Fibroblast of lung (primary cell): ENCODE results near the gene KIAA1217. TPM values are rescaled to one million over a fixed set of nuclear protein-coding genes. Genes with fewer than 3 reads are reported as not detected.

Source experiments
- DNase-seq, 2 donors: peaks; one replicate each; pipeline versions ENCODE4 v3.0.0 to v3.0.0-alpha.2; 2010; ENCODE audit warnings: low read depth in 2 of 2
- H2AFZ ChIP-seq: 2 replicates; pipeline ENCODE4 v1.5.1; 2012; ENCODE audit warnings: low read length, control low read depth, inconsistent platforms
- H3K27ac ChIP-seq: 2 replicates; pipeline ENCODE4 v1.5.1; 2011; ENCODE audit warnings: low read length, control low read depth; ENCODE audit not compliant: insufficient read depth
- H3K27me3 ChIP-seq: 2 replicates; pipeline ENCODE4 v1.5.1; 2011; ENCODE audit warnings: mild to moderate bottlenecking, low read length; ENCODE audit not compliant: control insufficient read depth, insufficient read depth
- H3K36me3 ChIP-seq: 2 replicates; pipeline ENCODE4 v1.5.1; 2011; ENCODE audit warnings: low read length; ENCODE audit not compliant: control insufficient read depth, insufficient read depth
- H3K4me1 ChIP-seq: 2 replicates; pipeline ENCODE4 v1.5.1; 2011; ENCODE audit warnings: low read length; ENCODE audit not compliant: control insufficient read depth, insufficient read depth; ENCODE audit errors: extremely low read depth
- H3K4me2 ChIP-seq: 2 replicates; pipeline ENCODE4 v1.5.1; 2011; ENCODE audit warnings: low read length, control low read depth; ENCODE audit not compliant: insufficient read depth; ENCODE audit errors: extremely low read depth
- H3K4me3 ChIP-seq, 4 experiments: fragments of 200-600 bp in 1 of 4; sonication (generic) in 1 of 4; replicated peaks in 1 of 4; 2 replicates each; pipeline ENCODE4 v1.5.1; 2011 to 2016; ENCODE audit warnings: low read length in 4 of 4, low read depth in 3 of 4, mild to moderate bottlenecking in 3 of 4, control low read depth in 2 of 4, inconsistent platforms in 1 of 4, mixed read lengths in 1 of 4; ENCODE audit not compliant: insufficient read depth in 1 of 4; ENCODE audit errors: control extremely low read depth in 1 of 4
- H3K79me2 ChIP-seq: 2 replicates; pipeline ENCODE4 v1.5.1; 2012; ENCODE audit warnings: mild to moderate bottlenecking, low read length, inconsistent platforms; ENCODE audit not compliant: control insufficient read depth, insufficient read depth
- H3K9ac ChIP-seq: 2 replicates; pipeline ENCODE4 v1.5.1; 2011; ENCODE audit warnings: mild to moderate bottlenecking, low read length, control low read depth; ENCODE audit not compliant: insufficient read depth
- H3K9me3 ChIP-seq: 2 replicates; pipeline ENCODE4 v1.5.1; 2012; ENCODE audit warnings: low read depth, low read length; ENCODE audit not compliant: control insufficient read depth, insufficient read depth
- H4K20me1 ChIP-seq: 2 replicates; pipeline ENCODE4 v1.5.1; 2011; ENCODE audit warnings: low read length; ENCODE audit not compliant: control insufficient read depth, insufficient read depth; ENCODE audit errors: extremely low read depth
- EZH2 ChIP-seq: IDR thresholded peaks from 2 replicates; pipeline ENCODE4 v1.5.1; 2012; ENCODE audit warnings: low read length, control low read depth, mild to moderate bottlenecking; ENCODE audit errors: missing control alignments
- polyA plus RNA-seq, 2 donors: library from polyadenylated mRNA; depleted of rRNA in 1 of 2; stranded (reverse) in 1 of 2; unstranded in 1 of 2; fragments of >200 nt; gene quantifications; 2 replicates each; pipeline ENCODE4 v1.2.1, GENCODE V29; 2011 to 2012; ENCODE audit warnings: missing spikeins in 1 of 2
- total RNA-seq: library from RNA; depleted of rRNA; stranded (reverse); fragments of >200 nt; gene quantifications from 2 replicates; pipeline ENCODE4 v1.2.1, GENCODE V29; 2014
- TF ChIP-seq, protein P1 (sequence below), 2 donors: IDR thresholded peaks in 1 of 2; conservative IDR thresholded peaks in 1 of 2; 1 replicate in 1 of 2; 2 replicates in 1 of 2; pipeline ENCODE4 v1.5.1; 2011 to 2012; ENCODE audit warnings: low read length in 2 of 2, control low read depth in 1 of 2, inconsistent platforms in 1 of 2, low read depth in 1 of 2, mild to moderate bottlenecking in 1 of 2

The KIAA1217 gene
- total and polyA plus RNA-seq, 2 donors (not counting 1 experiment from before 2014, with no cell fraction given), result 0.92 to 1.5 TPM

DNA sequence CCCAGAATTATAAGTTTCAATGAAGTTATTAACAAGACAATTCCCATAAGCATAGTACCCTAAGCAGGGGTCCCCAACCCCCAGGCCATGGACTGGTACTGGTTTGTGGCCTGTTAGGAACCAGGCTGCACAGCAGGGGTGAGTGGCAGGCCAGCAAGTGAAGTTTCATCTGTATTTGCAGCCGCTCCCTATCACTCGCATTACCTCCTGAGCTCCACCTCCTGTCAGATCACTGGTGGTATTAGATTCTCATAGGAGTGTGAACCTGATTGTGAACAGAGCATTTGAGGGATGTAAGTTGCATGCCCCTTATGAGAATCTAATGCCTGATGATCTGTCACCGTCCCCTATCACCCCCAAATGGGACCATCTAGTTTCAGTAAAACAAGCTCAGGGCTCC is 36.0 kb upstream of the KIAA1217 start:
- H3K9me3 ChIP-seq, result no peaks in the 10 kb centered on the region
- no peaks in the 10 kb centered on the region for H3K79me2 ChIP-seq
- no peak overlapping the region for H3K4me2 ChIP-seq
- no peak overlapping the region for H3K4me3 ChIP-seq
- H3K4me1 ChIP-seq, result no peaks in the 10 kb centered on the region
- no peak for DNase-seq
- no peaks in the 10 kb centered on the region for H3K27me3 ChIP-seq
- H3K27ac ChIP-seq, result no peak overlapping the region
- no peak overlapping the region for H3K9ac ChIP-seq
- H2AFZ ChIP-seq, result no peak overlapping the region
- TF ChIP-seq, protein P1, sequence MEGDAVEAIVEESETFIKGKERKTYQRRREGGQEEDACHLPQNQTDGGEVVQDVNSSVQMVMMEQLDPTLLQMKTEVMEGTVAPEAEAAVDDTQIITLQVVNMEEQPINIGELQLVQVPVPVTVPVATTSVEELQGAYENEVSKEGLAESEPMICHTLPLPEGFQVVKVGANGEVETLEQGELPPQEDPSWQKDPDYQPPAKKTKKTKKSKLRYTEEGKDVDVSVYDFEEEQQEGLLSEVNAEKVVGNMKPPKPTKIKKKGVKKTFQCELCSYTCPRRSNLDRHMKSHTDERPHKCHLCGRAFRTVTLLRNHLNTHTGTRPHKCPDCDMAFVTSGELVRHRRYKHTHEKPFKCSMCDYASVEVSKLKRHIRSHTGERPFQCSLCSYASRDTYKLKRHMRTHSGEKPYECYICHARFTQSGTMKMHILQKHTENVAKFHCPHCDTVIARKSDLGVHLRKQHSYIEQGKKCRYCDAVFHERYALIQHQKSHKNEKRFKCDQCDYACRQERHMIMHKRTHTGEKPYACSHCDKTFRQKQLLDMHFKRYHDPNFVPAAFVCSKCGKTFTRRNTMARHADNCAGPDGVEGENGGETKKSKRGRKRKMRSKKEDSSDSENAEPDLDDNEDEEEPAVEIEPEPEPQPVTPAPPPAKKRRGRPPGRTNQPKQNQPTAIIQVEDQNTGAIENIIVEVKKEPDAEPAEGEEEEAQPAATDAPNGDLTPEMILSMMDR (conservative IDR thresholded peaks at IDR 0.05 in 1 of 2, IDR thresholded peaks at IDR 0.05 in 1 of 2; ENCODE audit: low read depth in 1 of 2, low read length in 2 of 2), result no peak
- TF ChIP-seq EZH2, result no peak
- H4K20me1 ChIP-seq, result no peaks in the 10 kb centered on the region
- H3K36me3 ChIP-seq, result no peaks in the 10 kb centered on the region

DNA sequence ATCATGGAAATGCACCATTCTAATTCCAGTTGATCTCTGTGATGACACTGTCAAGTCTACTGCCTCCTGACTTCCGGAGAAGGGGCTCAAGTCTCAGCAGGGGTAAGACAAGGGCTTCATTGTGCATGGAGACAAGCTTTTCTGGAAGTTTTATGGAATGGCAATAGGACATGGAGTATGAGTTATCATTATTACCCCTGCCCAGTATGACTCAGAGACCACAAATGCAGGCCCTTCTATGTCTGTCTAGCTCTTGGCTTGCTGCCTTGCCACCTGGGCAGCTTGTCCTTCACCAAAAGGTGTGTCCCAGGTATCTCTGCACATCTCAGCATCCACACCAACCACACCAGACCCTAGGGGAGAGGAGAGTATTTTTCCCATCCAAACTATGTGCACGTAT is 34.9 kb upstream of the KIAA1217 start:
- no peak for DNase-seq
- H3K27ac ChIP-seq, result no peak overlapping the region
- H4K20me1 ChIP-seq, result no peaks in the 10 kb centered on the region
- H3K4me1 ChIP-seq, result no peaks in the 10 kb centered on the region
- no peak overlapping the region for H2AFZ ChIP-seq
- no peaks in the 10 kb centered on the region for H3K27me3 ChIP-seq
- H3K4me3 ChIP-seq, result no peak overlapping the region
- H3K79me2 ChIP-seq, result no peaks in the 10 kb centered on the region
- TF ChIP-seq, protein P1 (conservative IDR thresholded peaks at IDR 0.05 in 1 of 2, IDR thresholded peaks at IDR 0.05 in 1 of 2; ENCODE audit: low read depth in 1 of 2, low read length in 2 of 2), result no peak
- no peak for TF ChIP-seq EZH2
- no peak overlapping the region for H3K9ac ChIP-seq
- H3K36me3 ChIP-seq, result no peaks in the 10 kb centered on the region
- no peak overlapping the region for H3K4me2 ChIP-seq
- no peaks in the 10 kb centered on the region for H3K9me3 ChIP-seq

DNA sequence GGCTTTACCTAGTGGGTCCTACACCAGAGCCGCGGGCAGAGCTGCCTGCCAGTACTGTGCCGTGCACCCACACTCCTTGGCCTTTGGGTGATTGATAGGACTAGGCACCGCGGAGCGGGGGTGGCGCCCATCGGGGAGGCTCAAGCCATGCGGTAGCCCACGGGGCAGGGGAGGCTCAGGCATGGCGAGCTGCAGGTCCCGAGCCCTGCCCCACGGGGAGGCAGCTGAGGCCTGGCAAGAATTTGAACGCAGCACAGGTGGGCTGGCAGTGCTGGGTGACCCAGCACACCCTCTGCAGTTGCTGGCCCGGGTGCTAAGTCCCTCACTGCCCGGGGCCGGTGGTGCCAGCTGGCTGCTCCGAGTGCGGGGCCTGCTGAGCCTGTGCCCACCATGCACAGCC is 32.3 kb upstream of the KIAA1217 start:
- H3K27ac ChIP-seq, result no peak overlapping the region
- H3K9ac ChIP-seq, result no peak overlapping the region
- H3K79me2 ChIP-seq, result no peaks in the 10 kb centered on the region
- H3K4me3 ChIP-seq, result no peak overlapping the region
- no peaks in the 10 kb centered on the region for H3K9me3 ChIP-seq
- no peak overlapping the region for H2AFZ ChIP-seq
- H4K20me1 ChIP-seq, result no peaks in the 10 kb centered on the region
- no peak for DNase-seq
- no peaks in the 10 kb centered on the region for H3K27me3 ChIP-seq
- H3K36me3 ChIP-seq, result no peaks in the 10 kb centered on the region
- H3K4me1 ChIP-seq, result no peaks in the 10 kb centered on the region
- TF ChIP-seq, protein P1 (conservative IDR thresholded peaks at IDR 0.05 in 1 of 2, IDR thresholded peaks at IDR 0.05 in 1 of 2; ENCODE audit: low read depth in 1 of 2, low read length in 2 of 2), result no peak
- no peak for TF ChIP-seq EZH2
- H3K4me2 ChIP-seq, result no peak overlapping the region
